Measurements from ENCODE around the gene SRCAP.

Gene SRCAP

DNA sequence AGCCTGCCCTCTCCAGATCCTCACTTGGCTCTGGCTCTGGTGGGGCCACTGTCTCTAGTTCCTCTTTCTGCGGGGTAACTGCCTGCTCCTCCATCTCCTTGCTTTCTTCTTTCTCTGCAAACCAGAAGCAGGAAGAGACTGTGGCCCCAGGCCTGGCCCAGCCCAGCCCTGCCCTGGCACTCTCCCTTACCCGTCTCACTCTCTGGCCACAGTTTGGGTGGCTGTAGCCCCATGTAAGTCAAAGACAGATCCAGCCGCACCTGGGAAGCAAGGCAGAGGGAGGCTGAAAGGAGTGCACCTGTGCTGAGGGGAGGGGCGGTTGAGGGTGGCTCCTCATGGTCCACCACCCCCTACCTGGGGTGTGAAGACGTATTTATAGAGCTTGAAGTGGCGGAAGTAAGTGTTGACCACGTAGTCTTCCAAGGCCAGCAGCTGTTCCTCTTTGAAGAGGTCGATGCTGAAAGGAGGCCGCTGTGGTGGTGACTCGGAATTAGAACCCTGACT lies 60.1 kb downstream of the SRCAP start:
- no peak for DNase-seq (ENCODE audit: low spot score)

DNA sequence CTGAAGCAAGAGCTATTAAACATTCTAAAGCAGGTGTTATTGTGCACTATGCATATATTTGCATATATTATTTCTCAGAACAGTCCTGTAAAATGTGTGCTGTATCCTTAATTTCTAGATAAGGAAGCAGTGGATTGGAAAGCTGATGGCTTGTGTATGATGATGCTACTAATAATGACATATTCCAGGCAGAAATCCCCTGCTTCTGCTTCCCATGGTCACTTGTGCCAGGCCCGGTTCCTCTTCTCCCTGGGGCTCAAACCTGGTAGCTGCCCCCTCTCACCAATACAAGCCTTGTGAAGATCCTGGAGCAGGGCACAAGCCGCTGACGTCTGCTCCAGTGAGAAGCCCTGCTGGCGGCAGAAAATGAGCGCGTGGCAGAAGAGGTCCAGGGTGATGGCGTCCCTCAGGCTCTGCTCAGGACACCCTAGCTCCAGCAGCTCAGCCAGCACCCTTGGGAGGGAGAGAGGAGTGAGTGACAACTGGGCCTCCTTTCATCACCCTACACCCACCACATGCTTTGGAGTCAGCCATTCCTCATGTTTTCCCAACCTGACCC lies 61.1 kb downstream of the SRCAP start:
- DNase-seq (ENCODE audit: low spot score) = no peak

DNA sequence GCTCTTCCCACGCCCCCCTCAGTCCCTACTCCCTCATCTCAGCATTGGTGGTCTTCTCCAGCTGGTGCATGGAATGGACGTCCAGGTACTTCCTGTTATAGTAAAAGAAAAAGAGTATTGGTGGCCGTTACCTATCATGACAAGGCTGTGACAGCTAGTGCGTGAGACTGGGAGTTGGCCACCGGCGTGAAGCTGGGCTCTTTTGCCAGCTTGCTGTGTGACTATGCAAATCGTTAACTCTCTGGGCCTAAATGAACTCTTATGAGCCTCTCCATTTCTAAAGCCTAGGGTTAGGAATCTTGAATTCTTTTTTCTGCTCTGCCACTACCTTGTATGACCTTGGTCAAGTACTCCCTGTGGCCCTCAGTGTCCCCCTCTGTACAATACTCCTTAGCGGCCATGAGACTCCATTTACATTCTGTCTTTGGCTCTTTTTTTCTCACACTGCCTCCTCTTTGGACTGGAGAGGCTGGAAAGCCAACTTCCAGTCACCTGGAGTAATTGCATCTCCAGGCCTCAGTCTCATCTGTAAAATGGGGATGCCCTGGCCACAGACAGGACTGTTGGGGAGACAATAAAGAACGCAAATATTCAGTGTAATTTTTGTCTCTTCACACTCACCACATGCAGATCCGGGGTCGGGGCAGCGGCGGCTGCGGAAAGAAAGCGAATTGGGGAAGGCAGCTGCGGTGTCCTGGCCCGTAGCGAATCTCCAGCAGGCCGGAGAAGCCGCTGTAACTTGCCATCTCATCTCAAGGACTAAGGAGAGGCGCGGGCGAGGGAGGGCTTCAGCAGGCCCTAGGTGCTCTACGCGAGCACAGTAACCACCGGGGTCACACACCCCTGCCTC lies 61.8 kb downstream of the SRCAP start:
- DNase-seq (ENCODE audit: low spot score) = peak; percentile 37

GRCh38 chr16:30761427-30761927 lies 62.5 kb downstream of the SRCAP start:
- DNase-seq (ENCODE audit: low spot score) = no peak

GRCh38 chr16:30761928-30762902 lies 63.2 kb downstream of the SRCAP start, which contains the start of the genes CFAP119 and RNF40:
Gene CFAP119, minus strand, starts transcription at chr16:30762062. Its CDS starts 314 bp downstream, at chr16:30761748.
Gene RNF40, plus strand, starts transcription at chr16:30762322. Its CDS starts 224 bp downstream, at chr16:30762546.
- peak; percentile 100 for DNase-seq (ENCODE audit: low spot score)

- DNase-seq (ENCODE audit: low spot score) = no peak
These were observed 64.2 kb downstream of the SRCAP start for GRCh38 chr16:30762991-30763725.

DNA sequence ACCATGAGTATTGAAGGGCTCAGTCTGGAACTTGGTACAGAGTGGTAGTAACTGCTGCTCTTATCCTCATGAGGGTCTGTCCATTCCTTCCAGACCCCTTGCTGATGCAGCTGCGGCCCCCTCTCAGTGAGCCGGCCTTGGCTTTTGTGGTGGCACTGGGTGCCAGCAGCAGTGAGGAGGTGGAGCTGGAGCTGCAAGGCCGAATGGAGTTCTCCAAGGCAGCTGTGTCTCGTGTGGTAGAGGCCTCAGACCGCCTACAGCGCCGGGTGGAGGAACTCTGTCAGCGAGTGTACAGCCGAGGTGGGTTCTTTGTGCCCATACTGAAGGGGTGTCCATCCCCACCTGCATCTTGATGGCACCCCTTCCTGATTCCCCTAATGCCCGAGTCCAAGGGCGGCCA lies 65.1 kb downstream of the SRCAP start:
- no peak for DNase-seq (ENCODE audit: low spot score)

DNA sequence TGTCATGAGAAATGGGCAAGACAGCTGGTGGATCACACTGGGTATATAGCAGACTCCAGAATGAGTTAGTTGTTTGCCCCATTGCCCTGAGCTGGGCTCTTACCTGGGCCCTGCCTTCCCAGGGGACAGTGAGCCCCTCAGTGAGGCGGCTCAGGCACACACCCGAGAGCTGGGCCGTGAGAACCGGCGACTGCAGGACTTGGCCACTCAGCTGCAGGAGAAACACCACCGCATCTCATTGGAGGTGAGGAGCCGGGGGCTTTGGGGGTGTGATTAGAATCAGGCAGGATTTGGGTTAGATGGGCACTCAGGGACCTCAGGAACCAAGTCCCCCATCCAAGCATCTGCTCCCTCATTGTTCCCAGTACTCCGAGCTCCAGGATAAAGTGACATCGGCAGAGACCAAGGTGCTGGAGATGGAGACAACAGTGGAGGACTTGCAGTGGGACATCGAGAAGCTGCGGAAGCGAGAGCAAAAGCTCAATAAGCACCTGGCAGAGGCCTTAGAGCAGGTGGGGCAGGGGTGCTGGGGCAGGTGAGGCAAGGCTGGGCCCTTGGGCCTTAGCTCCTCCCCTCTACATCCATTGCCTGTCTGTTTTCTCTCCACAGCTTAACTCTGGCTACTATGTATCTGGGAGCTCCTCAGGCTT lies 66.0 kb downstream of the SRCAP start:
- DNase-seq (ENCODE audit: low spot score) = no peak

DNA sequence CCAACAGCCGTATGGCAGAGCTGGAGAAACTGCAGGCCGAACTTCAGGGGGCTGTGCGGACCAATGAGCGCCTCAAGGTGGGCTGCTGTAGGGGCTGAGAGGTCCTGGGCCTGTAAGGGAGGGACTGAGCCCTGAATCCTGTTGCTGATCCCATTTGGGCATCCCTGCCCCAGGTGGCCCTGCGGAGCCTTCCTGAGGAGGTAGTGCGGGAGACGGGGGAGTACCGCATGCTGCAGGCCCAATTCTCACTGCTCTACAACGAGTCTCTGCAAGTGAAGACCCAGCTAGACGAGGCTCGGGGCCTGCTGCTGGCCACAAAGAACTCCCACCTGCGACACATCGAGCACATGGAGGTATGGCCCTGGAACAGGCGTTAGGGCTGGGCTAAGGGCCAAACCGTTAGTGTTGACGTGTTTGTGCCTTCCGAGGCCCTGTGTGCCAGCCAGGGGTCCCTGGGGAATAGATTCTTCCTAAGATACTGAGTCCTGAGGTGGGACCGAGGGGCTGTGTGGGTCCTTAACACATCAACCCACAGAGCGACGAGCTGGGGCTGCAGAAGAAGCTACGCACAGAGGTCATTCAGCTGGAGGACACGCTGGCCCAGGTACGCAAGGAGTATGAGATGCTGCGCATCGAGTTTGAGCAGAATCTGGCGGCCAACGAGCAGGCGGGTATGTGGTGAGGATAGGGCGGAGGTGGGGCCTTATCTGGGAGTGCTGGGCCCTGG lies 67.4 kb downstream of the SRCAP start:
- DNase-seq (ENCODE audit: low spot score) = no peak

- no peak for DNase-seq (ENCODE audit: low spot score)
These were observed 67.9 kb downstream of the SRCAP start for GRCh38 chr16:30766933-30767284.

DNA sequence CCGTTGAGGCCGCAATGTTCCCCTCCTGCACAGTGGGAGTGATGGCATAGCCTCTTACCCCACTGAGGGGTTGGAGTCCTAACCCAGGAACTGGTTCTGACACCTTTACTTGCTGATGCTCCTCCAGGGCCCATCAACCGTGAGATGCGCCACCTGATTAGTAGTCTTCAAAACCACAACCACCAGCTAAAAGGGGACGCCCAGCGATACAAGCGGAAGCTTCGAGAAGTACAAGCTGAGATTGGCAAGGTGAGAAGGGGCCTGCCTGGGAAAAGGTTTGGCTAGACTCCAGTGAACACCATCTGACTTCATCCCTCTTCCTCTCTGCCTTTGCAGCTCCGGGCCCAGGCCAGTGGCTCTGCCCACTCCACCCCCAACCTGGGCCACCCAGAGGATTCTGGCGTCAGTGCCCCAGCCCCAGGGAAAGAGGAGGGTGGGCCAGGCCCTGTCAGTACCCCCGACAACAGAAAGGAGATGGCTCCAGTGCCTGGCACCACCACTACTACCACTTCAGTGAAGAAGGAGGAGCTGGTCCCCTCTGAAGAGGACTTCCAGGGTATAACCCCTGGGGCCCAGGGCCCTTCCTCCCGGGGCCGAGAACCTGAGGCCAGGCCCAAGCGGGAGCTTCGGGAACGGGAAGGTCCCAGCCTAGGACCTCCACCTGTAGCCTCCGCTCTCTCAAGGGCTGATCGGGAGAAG lies 68.9 kb downstream of the SRCAP start:
- no peak for DNase-seq (ENCODE audit: low spot score)

- DNase-seq (ENCODE audit: low spot score) = no peak
These were observed 69.7 kb downstream of the SRCAP start for GRCh38 chr16:30768583-30769181.

GRCh38 chr16:30769379-30770089 lies 70.6 kb downstream of the SRCAP start:
- no peak for DNase-seq (ENCODE audit: low spot score)

GRCh38 chr16:30771726-30772125 lies 72.8 kb downstream of the SRCAP start:
- no peak for DNase-seq (ENCODE audit: low spot score)

DNA sequence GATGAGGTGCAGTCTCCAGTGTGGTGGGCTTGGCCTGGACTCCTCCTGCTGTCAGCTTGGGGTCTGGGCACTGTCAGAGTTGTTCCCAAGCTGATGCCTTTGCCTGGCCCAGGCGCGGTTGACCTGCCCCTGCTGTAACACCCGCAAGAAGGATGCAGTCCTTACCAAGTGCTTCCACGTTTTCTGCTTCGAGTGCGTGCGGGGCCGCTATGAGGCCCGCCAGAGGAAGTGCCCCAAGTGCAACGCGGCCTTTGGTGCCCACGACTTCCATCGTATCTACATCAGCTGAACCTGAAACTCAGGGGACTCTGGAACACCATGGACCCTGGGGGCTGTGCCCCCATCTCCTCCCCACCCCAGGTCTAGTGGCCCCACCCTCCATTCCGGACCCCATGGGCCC lies 74.9 kb downstream of the SRCAP start:
- no peak for DNase-seq (ENCODE audit: low spot score)

- peak; percentile 54 for DNase-seq (ENCODE audit: low spot score)
These were observed 75.6 kb downstream of the SRCAP start for GRCh38 chr16:30774367-30775130.

GRCh38 chr16:30775131-30775391 lies 76.1 kb downstream of the SRCAP start:
- no peak for DNase-seq (ENCODE audit: low spot score)

All from hepatic stellate cell (primary cell).